Measurements from ENCODE around the gene NXPE2.

Gene NXPE2

DNA sequence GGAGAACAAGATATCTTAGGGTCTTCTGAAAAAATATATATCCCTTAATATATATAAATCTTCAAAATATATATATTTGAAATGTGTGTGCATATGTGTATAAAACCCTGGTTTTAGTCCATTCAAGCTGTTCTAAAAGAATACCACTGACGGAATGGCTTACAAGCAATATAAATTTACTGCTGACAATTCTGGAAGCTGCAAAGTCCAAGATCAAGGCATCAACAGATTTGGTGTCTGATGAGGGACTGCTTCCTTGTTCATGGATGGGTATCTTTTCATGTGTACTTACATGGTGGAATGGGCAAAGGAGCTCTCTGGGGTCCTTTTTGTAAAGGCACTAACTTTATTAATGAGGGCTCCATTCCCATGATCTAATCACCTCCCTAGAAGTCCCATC is 6.8 kb downstream of the NXPE2 start (continued):
- TF ChIP-seq ZNF664 (tag by site-specific recombination; IDR thresholded peaks at IDR 0.05) (no peak), ZNF621 (tag by site-specific recombination; IDR thresholded peaks at IDR 0.05) (no peak), ZNF707 (tag by site-specific recombination; IDR thresholded peaks at IDR 0.05) (no peak), ZNF670 (tag by site-specific recombination; IDR thresholded peaks at IDR 0.05; ENCODE audit: low read depth) (no peak), SALL2 (tag by site-specific recombination; IDR thresholded peaks at IDR 0.05; ENCODE audit: borderline replicate concordance) (no peak), ZNF501 (tag by site-specific recombination; IDR thresholded peaks at IDR 0.05) (no peak), ZNF37A (tag by site-specific recombination; IDR thresholded peaks at IDR 0.05) (no peak), ZNF24 (tag by site-specific recombination; IDR thresholded peaks at IDR 0.05) (no peak)
- TF ChIP-seq, protein P1, sequence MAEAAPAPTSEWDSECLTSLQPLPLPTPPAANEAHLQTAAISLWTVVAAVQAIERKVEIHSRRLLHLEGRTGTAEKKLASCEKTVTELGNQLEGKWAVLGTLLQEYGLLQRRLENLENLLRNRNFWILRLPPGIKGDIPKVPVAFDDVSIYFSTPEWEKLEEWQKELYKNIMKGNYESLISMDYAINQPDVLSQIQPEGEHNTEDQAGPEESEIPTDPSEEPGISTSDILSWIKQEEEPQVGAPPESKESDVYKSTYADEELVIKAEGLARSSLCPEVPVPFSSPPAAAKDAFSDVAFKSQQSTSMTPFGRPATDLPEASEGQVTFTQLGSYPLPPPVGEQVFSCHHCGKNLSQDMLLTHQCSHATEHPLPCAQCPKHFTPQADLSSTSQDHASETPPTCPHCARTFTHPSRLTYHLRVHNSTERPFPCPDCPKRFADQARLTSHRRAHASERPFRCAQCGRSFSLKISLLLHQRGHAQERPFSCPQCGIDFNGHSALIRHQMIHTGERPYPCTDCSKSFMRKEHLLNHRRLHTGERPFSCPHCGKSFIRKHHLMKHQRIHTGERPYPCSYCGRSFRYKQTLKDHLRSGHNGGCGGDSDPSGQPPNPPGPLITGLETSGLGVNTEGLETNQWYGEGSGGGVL (tag by site-specific recombination; IDR thresholded peaks at IDR 0.05) = no peak
- TF ChIP-seq, protein P2, sequence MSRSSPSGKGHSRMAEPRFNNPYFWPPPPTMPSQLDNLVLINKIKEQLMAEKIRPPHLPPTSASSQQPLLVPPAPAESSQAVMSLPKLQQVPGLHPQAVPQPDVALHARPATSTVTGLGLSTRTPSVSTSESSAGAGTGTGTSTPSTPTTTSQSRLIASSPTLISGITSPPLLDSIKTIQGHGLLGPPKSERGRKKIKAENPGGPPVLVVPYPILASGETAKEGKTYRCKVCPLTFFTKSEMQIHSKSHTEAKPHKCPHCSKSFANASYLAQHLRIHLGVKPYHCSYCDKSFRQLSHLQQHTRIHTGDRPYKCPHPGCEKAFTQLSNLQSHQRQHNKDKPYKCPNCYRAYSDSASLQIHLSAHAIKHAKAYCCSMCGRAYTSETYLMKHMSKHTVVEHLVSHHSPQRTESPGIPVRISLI (tag by site-specific recombination; IDR thresholded peaks at IDR 0.05) = no peak
- TF ChIP-seq, protein P3, sequence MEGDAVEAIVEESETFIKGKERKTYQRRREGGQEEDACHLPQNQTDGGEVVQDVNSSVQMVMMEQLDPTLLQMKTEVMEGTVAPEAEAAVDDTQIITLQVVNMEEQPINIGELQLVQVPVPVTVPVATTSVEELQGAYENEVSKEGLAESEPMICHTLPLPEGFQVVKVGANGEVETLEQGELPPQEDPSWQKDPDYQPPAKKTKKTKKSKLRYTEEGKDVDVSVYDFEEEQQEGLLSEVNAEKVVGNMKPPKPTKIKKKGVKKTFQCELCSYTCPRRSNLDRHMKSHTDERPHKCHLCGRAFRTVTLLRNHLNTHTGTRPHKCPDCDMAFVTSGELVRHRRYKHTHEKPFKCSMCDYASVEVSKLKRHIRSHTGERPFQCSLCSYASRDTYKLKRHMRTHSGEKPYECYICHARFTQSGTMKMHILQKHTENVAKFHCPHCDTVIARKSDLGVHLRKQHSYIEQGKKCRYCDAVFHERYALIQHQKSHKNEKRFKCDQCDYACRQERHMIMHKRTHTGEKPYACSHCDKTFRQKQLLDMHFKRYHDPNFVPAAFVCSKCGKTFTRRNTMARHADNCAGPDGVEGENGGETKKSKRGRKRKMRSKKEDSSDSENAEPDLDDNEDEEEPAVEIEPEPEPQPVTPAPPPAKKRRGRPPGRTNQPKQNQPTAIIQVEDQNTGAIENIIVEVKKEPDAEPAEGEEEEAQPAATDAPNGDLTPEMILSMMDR (tag by site-specific recombination; IDR thresholded peaks at IDR 0.05) = no peak

DNA sequence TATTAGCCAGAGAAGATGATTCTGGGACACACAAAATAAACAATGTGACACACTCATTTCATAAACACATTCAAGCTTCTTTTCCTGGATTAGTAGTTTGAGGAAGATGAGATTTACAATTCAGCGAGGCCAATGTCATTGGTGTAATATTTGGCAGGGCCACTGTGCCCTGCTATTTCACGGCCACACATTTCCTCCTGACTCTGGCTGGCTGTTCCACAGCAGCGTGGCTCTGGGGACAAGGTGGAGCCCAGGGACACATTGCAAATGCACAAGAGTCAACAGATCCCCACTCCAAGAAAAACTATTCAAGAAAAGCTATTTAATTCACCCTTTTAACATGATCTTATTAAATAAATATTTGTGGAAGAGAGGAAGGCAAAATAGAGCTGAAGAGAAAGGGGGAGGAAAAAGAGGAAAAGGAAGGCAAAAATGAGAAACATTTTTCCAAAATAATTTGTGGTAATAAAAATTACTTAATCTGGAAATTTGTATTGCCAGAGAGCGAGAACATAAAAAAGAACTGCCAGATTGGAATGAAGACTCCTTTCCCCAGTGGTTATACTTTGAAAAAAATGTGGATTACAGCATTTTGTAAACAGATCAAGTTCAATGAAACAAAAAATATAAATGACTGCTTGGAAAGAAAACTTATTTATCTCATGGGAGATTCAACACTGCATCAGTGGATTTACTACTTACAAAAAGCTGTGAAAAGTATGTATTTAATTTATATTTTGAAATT is 27.1 kb downstream of the NXPE2 start:
- Histone ChIP-seq H3K36me3 (ENCODE audit: control insufficient read depth in 2 of 2, insufficient read depth in 1 of 2, low read length in 2 of 2) (no peaks in the 10 kb centered on the region), H3K27ac (ENCODE audit: extremely low read depth, low read depth, low read length) (no peak overlapping the region), H3K9me3 (ENCODE audit: control insufficient read depth, insufficient read depth, low read depth, low read length) (no peaks in the 10 kb centered on the region), H3K4me1 (ENCODE audit: control insufficient read depth, insufficient read depth, low read length) (no peaks in the 10 kb centered on the region), H3K4me3 (ENCODE audit: low read depth, low read length) (no peak overlapping the region)
- POLR2A ChIA-PET = no interaction called here
- TF ChIP-seq ZNF664 (tag by site-specific recombination; IDR thresholded peaks at IDR 0.05) (no peak), ZNF335 (tag by site-specific recombination; conservative IDR thresholded peaks at IDR 0.05) (no peak), YY1 (tag by site-specific recombination; IDR thresholded peaks at IDR 0.05) (no peak), KLF1 (tag by site-specific recombination; IDR thresholded peaks at IDR 0.05) (no peak)
- TF ChIP-seq, protein P4, sequence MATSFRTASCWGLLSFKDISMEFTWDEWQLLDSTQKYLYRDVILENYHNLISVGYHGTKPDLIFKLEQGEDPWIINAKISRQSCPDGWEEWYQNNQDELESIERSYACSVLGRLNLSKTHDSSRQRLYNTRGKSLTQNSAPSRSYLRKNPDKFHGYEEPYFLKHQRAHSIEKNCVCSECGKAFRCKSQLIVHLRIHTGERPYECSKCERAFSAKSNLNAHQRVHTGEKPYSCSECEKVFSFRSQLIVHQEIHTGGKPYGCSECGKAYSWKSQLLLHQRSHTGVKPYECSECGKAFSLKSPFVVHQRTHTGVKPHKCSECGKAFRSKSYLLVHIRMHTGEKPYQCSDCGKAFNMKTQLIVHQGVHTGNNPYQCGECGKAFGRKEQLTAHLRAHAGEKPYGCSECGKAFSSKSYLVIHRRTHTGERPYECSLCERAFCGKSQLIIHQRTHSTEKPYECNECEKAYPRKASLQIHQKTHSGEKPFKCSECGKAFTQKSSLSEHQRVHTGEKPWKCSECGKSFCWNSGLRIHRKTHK (tag by site-specific recombination; IDR thresholded peaks at IDR 0.05) = no peak
- TF ChIP-seq, protein P5, sequence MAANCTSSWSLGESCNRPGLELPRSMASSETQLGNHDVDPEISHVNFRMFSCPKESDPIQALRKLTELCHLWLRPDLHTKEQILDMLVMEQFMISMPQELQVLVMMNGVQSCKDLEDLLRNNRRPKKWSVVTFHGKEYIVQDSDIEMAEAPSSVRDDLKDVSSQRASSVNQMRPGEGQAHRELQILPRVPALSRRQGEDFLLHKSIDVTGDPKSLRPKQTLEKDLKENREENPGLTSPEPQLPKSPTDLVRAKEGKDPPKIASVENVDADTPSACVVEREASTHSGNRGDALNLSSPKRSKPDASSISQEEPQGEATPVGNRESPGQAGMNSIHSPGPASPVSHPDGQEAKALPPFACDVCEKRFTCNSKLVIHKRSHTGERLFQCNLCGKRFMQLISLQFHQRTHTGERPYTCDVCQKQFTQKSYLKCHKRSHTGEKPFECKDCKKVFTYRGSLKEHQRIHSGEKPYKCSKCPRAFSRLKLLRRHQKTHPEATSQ (tag by site-specific recombination; IDR thresholded peaks at IDR 0.05) = no peak
- CTCF ChIA-PET = no interaction called here

Data from HEK293 (cell line).